ENCODE results near the gene RPS6KA6. TPM values are rescaled to one million over a fixed set of nuclear protein-coding genes. Genes with fewer than 3 reads are reported as not detected.

Gene RPS6KA6
- total RNA-seq, 1 donor: 4.0 TPM

GRCh38 chrX:84161641-84162040, 26.4 kb downstream of the RPS6KA6 start:
- Histone ChIP-seq H3K36me3 (ENCODE audit: insufficient read depth, low read length) (no peaks in the 10 kb centered on the region), H3K27ac (ENCODE audit: low read depth, low read length) (no peak overlapping the region), H3K4me2 (ENCODE audit: insufficient read depth, low read length) (no peak overlapping the region), H3K9me3 (ENCODE audit: low read depth, low read length) (no peaks in the 10 kb centered on the region), H3K27me3 (ENCODE audit: insufficient read depth, low read length) (no peaks in the 10 kb centered on the region), H3K79me2 (ENCODE audit: insufficient read depth, low read length) (no peaks in the 10 kb centered on the region), H3K4me3 (ENCODE audit: insufficient read depth, low read length) (no peak overlapping the region), H2AFZ (ENCODE audit: low read length) (no peak overlapping the region), H3K4me1 (ENCODE audit: insufficient read depth, low read length) (peaks cover 10% of the 10 kb centered on the region), H4K20me1 (ENCODE audit: insufficient read depth, low read length) (no peaks in the 10 kb centered on the region)
- TF ChIP-seq, protein P1, sequence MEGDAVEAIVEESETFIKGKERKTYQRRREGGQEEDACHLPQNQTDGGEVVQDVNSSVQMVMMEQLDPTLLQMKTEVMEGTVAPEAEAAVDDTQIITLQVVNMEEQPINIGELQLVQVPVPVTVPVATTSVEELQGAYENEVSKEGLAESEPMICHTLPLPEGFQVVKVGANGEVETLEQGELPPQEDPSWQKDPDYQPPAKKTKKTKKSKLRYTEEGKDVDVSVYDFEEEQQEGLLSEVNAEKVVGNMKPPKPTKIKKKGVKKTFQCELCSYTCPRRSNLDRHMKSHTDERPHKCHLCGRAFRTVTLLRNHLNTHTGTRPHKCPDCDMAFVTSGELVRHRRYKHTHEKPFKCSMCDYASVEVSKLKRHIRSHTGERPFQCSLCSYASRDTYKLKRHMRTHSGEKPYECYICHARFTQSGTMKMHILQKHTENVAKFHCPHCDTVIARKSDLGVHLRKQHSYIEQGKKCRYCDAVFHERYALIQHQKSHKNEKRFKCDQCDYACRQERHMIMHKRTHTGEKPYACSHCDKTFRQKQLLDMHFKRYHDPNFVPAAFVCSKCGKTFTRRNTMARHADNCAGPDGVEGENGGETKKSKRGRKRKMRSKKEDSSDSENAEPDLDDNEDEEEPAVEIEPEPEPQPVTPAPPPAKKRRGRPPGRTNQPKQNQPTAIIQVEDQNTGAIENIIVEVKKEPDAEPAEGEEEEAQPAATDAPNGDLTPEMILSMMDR (IDR thresholded peaks at IDR 0.05; ENCODE audit: extremely low read depth, low read depth, low read length): no peak
- DNase-seq (ENCODE audit: insufficient read length, low spot score, missing footprints): no peak

GRCh38 chrX:84160736-84161135, 27.3 kb downstream of the RPS6KA6 start:
- H3K79me2 ChIP-seq (ENCODE audit: insufficient read depth, low read length): no peaks in the 10 kb centered on the region
- no peak overlapping the region for H2AFZ ChIP-seq (ENCODE audit: low read length)
- no peak overlapping the region for H3K27ac ChIP-seq (ENCODE audit: low read depth, low read length)
- H3K4me1 ChIP-seq (ENCODE audit: insufficient read depth, low read length): peaks cover 13% of the 10 kb centered on the region
- peak overlapping the region; percentile 4 for H3K4me2 ChIP-seq (ENCODE audit: insufficient read depth, low read length)
- TF ChIP-seq, protein P1 (IDR thresholded peaks at IDR 0.05; ENCODE audit: extremely low read depth, low read depth, low read length): no peak
- H4K20me1 ChIP-seq (ENCODE audit: insufficient read depth, low read length): no peaks in the 10 kb centered on the region
- H3K4me3 ChIP-seq (ENCODE audit: insufficient read depth, low read length): no peak overlapping the region
- no peak for DNase-seq (ENCODE audit: insufficient read length, low spot score, missing footprints)
- H3K27me3 ChIP-seq (ENCODE audit: insufficient read depth, low read length): no peaks in the 10 kb centered on the region
- no peaks in the 10 kb centered on the region for H3K9me3 ChIP-seq (ENCODE audit: low read depth, low read length)
- H3K36me3 ChIP-seq (ENCODE audit: insufficient read depth, low read length): no peaks in the 10 kb centered on the region

DNA sequence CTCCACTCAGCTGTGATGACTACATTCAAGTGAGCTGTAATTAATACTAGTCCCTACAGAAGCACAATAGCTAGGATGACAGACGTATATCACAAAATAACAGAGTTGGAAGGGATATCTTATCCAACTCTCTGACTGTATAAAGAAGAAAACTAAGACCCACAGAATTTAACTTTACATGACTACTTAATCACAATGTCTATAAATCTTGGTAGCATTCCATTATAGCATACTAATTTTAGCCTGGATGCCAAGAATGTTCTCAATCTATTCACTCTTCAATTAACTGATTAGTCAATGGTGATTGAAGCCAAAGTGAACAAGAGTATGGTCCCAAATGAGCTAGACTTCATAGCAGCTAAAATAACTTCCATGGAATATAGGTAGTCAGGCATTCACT, 31.2 kb downstream of the RPS6KA6 start:
- Histone ChIP-seq H3K9me3 (ENCODE audit: low read depth, low read length) (no peaks in the 10 kb centered on the region), H3K4me3 (ENCODE audit: insufficient read depth, low read length) (no peak overlapping the region), H3K4me2 (ENCODE audit: insufficient read depth, low read length) (peak overlapping the region; percentile 30), H3K79me2 (ENCODE audit: insufficient read depth, low read length) (no peaks in the 10 kb centered on the region), H2AFZ (ENCODE audit: low read length) (no peak overlapping the region), H3K4me1 (ENCODE audit: insufficient read depth, low read length) (peaks cover 13% of the 10 kb centered on the region), H3K27me3 (ENCODE audit: insufficient read depth, low read length) (no peaks in the 10 kb centered on the region), H3K36me3 (ENCODE audit: insufficient read depth, low read length) (no peaks in the 10 kb centered on the region), H3K27ac (ENCODE audit: low read depth, low read length) (peak overlapping the region; percentile 32), H4K20me1 (ENCODE audit: insufficient read depth, low read length) (no peaks in the 10 kb centered on the region)
- TF ChIP-seq, protein P1 (IDR thresholded peaks at IDR 0.05; ENCODE audit: extremely low read depth, low read depth, low read length): no peak
- no peak for DNase-seq (ENCODE audit: insufficient read length, low spot score, missing footprints)

- H3K4me3 ChIP-seq (ENCODE audit: insufficient read depth, low read length): no peak overlapping the region
- no peaks in the 10 kb centered on the region for H3K27me3 ChIP-seq (ENCODE audit: insufficient read depth, low read length)
- no peak overlapping the region for H2AFZ ChIP-seq (ENCODE audit: low read length)
- no peaks in the 10 kb centered on the region for H4K20me1 ChIP-seq (ENCODE audit: insufficient read depth, low read length)
- H3K27ac ChIP-seq (ENCODE audit: low read depth, low read length): peak overlapping the region; percentile 32
- no peaks in the 10 kb centered on the region for H3K9me3 ChIP-seq (ENCODE audit: low read depth, low read length)
- peaks cover 13% of the 10 kb centered on the region for H3K4me1 ChIP-seq (ENCODE audit: insufficient read depth, low read length)
- no peaks in the 10 kb centered on the region for H3K36me3 ChIP-seq (ENCODE audit: insufficient read depth, low read length)
- no peaks in the 10 kb centered on the region for H3K79me2 ChIP-seq (ENCODE audit: insufficient read depth, low read length)
- DNase-seq (ENCODE audit: insufficient read length, low spot score, missing footprints): no peak
- TF ChIP-seq, protein P1 (IDR thresholded peaks at IDR 0.05; ENCODE audit: extremely low read depth, low read depth, low read length): no peak
- H3K4me2 ChIP-seq (ENCODE audit: insufficient read depth, low read length): peak overlapping the region; percentile 30
Measured at GRCh38 chrX:84155938-84156337, 32.1 kb downstream of the RPS6KA6 start.
